GM19324 (cell line): Measurements from ENCODE around the gene BAG1.
A peak's percentile ranks its signal among the peaks of the same experiment; 100 is the strongest.

Source experiments
- ATAC-seq: cut with Tn5 transposase; IDR thresholded peaks from one replicate; pipeline ENCODE4 v1.9.1; 2021; ENCODE audit warnings: mild to moderate bottlenecking, moderate library complexity; ENCODE audit not compliant: unreplicated experiment, low FRiP score

Gene BAG1

GRCh38 chr9:33264473-33265177 is at the start of gene BAG1, which contains the start of gene CHMP5:
Gene BAG1, minus strand, starts transcription at chr9:33264708.
Gene CHMP5, plus strand, starts transcription at chr9:33265049. Its CDS starts 30 bp downstream, at chr9:33265079.
- peak; percentile 82 for ATAC-seq

GRCh38 chr9:33311953-33312352 is 47.4 kb upstream of the BAG1 start:
- no peak for ATAC-seq

DNA sequence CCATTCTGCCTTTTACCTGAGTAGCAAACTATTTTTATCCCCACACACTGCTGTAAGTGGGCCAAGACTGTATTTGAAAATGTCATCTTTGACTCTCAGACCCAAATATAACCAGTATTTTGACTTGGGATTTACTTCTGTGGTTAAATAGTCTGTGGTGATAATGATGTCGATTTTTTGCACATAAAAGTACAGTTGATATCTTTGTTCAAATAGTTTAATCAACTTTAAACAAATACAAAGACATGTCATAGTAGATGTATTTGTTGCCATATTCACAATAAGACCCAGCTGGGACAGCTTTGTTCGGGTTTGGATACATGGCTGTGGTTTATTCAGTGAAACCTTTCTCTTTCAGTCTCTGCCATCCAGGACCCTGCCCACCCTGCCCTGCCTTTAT is 46.2 kb upstream of the BAG1 start:
- no peak for ATAC-seq

- ATAC-seq = no peak
These were observed 45.4 kb upstream of the BAG1 start for GRCh38 chr9:33309903-33310302.

DNA sequence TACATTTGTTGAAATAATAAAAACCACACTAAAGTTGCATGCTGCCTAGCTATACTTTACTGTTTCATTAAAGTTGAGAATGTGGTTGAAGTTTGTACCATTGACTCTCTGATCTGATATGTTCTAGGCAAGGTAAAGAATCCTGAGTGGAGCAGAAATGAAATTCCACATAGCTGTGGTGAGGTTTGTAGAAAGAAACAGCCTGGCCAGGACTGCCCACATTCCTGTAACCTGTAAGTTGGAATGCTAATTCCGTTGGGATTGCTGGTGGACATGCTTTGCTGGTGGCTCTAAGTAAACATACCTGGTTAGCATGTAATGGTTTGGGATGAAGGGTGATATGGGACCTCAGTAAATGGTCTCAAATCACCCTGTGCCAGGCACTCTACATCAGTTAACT is 42.6 kb upstream of the BAG1 start:
- no peak for ATAC-seq

DNA sequence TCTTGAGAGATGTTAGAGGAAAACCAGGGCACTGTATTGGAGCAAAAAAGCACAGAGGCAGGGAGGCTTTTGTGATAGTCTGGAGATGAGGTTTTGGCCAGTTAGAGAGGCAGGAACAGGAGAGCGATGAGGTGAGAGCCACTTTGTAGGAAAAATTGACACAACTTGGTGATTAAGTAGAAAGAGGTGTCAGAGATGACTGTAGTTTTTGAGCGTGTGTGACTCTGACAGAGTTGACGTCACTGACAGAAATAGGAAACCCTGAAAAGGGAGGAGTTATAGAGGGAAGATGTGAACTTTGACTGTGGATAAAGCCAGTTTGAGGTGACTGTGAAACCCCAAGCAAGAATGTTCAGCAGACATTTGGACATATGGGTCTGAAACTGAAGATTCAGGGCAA is 41.5 kb upstream of the BAG1 start:
- no peak for ATAC-seq

DNA sequence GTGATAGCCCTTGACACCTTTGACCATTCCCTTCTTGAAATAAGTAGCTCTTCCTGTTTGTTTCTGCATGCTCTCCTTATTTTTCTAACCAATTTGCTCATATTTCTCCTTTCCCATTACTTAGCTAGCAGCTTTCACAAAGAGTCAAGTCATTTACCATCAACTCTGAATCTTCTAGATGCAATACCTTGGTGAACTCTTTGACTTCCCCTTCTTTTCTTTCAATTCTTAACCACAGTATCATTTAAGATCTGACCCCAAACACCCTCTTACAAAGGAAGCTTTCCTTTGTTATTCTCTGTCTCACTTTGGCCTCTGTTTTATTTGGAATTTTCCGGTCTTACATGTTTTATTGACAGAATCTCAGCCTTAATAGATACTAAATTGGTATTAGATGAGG is 39.9 kb upstream of the BAG1 start:
- no peak for ATAC-seq

GRCh38 chr9:33300546-33300945 is 36.0 kb upstream of the BAG1 start:
- no peak for ATAC-seq

GRCh38 chr9:33297432-33297831 is 32.9 kb upstream of the BAG1 start:
- ATAC-seq = peak; percentile 93

DNA sequence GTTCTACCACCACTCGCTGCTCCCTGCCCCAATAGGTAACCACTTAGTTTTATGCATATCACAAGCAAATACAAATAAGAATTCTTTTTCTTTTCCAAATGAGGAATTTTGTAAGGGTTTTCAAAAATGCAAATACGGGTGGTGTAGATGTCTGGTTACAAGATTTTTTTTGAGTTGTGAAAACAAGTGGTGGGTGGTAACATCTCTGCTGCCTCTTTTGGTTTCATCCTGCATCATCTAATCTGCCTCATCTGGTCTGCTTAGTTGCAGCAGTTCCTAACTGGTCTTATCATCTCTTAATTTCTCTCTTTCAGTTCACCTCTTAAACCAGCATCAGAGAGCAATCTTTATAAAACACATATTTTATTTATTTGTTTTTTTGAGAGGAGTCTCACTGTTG is 31.1 kb upstream of the BAG1 start:
- no peak for ATAC-seq

GRCh38 chr9:33294670-33295432 is 30.3 kb upstream of the BAG1 start:
- ATAC-seq = no peak

DNA sequence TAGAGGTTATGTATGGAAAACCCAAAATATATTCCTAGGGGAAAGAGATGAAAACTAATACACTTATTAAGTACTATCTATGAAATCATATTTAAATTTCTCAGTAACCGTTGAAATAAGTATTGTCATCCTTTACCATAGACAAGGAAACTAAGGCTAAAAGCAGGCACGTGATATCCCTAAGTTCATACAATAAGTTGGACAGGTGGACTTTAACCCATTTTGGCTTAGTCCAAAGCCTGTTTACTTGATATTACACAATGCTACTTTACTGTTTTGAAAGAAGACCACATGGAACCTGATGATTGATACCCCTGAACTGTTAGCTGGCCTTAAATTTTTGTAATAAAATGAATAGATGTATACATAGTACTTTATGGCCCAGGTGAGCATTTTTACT is 29.3 kb upstream of the BAG1 start:
- no peak for ATAC-seq

DNA sequence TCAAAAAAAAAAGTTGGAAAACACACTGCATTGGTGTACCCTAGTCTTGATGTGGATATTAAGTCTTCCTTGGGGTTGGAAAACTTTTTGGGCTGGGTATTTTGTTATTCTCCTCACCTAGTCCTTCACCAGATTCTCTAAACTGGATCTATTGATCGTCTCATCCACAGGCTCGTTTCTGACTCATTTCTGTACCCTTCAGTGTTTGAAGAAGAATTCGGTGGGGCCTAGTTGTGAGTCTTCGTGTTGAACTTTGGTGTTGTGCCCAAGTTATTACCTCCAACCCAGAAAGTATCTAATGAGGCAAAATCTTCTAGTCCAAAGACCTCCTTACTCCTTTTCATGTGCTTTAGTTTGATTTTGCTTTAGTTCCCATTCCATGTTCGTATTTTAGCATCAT is 27.4 kb upstream of the BAG1 start:
- no peak for ATAC-seq

DNA sequence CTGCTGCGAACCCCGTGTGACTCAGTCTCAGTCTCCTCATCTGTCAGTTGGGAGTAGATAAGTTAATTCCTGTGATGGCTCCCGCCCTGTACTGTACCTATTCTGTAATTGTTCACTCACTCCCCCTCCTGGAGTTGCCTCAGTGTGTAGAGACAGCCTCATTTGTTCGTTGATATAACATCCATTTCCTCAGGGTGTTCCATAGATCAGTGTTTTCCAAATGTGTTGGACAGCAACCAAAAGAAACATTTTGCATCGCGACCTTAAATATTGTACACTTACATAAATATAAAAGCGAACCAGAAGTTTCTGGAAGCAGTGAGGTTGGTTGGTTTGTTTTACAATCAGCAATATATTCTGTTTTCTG is 26.5 kb upstream of the BAG1 start:
- ATAC-seq = no peak

DNA sequence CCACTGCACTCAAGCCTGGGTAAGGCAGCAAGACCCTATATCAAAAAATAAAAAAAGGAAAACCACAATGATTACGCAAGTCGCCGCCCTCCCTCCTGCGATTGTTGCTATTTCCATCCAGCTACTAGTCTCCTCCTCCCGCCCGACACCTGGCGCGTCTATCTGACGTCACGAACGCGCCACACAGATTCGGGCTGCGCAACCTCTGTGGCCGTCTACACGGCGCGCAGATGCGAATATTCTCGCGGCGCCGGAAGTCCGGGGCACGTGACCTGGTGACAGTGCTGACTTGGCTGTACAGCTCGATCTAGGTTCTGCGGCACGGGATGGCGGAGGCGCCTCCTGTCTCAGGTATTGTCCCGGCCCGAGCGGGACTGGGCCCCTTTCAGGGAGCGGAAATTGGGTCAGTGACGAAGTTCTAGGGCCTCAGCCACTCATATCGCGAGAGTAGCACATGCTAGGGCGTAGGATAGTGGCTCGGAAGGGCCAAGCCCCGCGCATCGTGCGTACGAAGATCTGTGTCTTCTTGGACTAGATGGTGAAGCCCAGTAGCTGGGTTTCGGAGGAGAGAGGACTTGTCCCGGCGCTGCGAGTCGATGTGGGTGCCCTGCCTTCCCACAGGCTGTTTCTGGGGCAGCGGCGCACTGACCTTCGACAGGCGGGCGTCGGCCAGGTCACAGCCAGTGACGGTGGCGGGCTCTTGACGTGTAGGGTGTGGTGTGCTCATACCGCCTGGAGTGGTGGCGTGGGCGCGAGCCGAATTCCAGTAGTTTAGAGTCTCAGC is 25.9 kb upstream of the BAG1 start, which contains the start of gene NFX1:
Gene NFX1 (plus strand): TSS at position 270 of the 784 bp plus-strand sequence. CDS start 57 bp downstream, at position 327.
- peak; percentile 95 for ATAC-seq

GRCh38 chr9:33289936-33290246 is 25.4 kb upstream of the BAG1 start:
- no peak for ATAC-seq

GRCh38 chr9:33289496-33289895 is 25.0 kb upstream of the BAG1 start:
- no peak for ATAC-seq

- ATAC-seq = no peak
These were observed 24.4 kb upstream of the BAG1 start for GRCh38 chr9:33288828-33289483.

GRCh38 chr9:33288235-33288634 is 23.7 kb upstream of the BAG1 start:
- ATAC-seq = no peak

GRCh38 chr9:33287087-33287490 is 22.6 kb upstream of the BAG1 start:
- ATAC-seq = no peak

GRCh38 chr9:33285502-33285901 is 21.0 kb upstream of the BAG1 start:
- no peak for ATAC-seq
